Memory B cell (primary cell): Measurements from ENCODE around the gene RTN4IP1.

Experiments used
- ATAC-seq: fragments of 150-1000 bp; cut with Tn5 transposase; 2 replicates; pipeline ENCODE4 v1.10.0; 2021; ENCODE audit warnings: low read depth, mild to moderate bottlenecking, moderate library complexity
- DNase-seq, 2 donors: peaks; one replicate each; pipeline ENCODE4 v3.0.0; 2022; ENCODE audit warnings: low spot score in 2 of 2
- H3K27ac Mint-ChIP-seq: one replicate; pipeline ENCODE4 v1.8.0; 2022; ENCODE audit warnings: mild to moderate bottlenecking, moderate library complexity, mixed read lengths
- H3K27me3 Mint-ChIP-seq: one replicate; pipeline ENCODE4 v1.8.0; 2022; ENCODE audit warnings: mixed read lengths
- H3K36me3 Mint-ChIP-seq: one replicate; pipeline ENCODE4 v1.8.0; 2022; ENCODE audit warnings: mild to moderate bottlenecking, mixed read lengths
- H3K4me1 Mint-ChIP-seq: one replicate; pipeline ENCODE4 v1.8.0; 2022; ENCODE audit warnings: mixed read lengths
- H3K4me3 Mint-ChIP-seq: one replicate; pipeline ENCODE4 v1.8.0; 2022; ENCODE audit warnings: mild to moderate bottlenecking, moderate library complexity, mixed read lengths
- H3K9me3 Mint-ChIP-seq: one replicate; pipeline ENCODE4 v1.8.0; 2022; ENCODE audit warnings: mixed read lengths

The RTN4IP1 gene

DNA sequence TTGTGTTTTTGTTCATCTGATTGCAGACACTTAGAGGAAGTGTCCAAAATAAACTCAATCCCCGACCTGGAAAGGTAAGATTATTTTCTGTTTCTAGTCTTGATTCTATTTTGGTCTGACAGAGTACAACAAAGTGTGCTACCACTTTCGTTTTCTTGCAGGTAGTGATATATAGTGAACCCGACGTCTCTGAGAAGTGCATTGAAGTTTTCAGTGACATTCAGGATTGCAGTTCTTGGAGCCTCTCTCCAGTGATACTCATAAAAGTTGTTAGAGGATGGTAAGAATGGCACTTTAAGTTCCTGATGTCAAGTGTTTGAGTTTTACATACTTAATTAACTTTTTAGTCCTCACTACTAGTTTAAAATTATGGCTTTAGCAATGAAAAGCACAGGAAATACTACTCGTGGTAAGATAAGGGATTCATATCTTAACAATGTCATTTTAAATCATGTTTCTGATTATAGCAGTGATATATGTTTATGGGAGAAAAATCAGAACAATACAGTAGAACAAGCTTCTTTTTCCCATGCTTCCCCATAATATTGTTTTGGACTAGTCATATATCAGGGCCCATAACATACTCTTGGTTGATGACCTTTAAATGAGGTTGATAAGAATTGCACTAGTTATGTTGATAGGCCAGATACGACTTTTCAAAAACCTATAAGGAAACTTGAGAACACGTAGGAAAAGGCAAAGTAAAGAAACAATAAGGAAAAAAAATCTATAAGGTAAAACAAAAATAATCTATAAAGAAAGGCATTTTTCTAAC is 104.0 kb downstream of the RTN4IP1 start:
- Mint-ChIP-seq H3K4me3 (peak overlapping the region; percentile 84), H3K27me3 (no peaks in the 10 kb centered on the region), H3K36me3 (peaks cover 24% of the 10 kb centered on the region), H3K9me3 (no peaks in the 10 kb centered on the region), H3K27ac (peak overlapping the region; percentile 95), H3K4me1 (peaks cover 31% of the 10 kb centered on the region)
- peak; percentile 46 for ATAC-seq
- no peak for DNase-seq

DNA sequence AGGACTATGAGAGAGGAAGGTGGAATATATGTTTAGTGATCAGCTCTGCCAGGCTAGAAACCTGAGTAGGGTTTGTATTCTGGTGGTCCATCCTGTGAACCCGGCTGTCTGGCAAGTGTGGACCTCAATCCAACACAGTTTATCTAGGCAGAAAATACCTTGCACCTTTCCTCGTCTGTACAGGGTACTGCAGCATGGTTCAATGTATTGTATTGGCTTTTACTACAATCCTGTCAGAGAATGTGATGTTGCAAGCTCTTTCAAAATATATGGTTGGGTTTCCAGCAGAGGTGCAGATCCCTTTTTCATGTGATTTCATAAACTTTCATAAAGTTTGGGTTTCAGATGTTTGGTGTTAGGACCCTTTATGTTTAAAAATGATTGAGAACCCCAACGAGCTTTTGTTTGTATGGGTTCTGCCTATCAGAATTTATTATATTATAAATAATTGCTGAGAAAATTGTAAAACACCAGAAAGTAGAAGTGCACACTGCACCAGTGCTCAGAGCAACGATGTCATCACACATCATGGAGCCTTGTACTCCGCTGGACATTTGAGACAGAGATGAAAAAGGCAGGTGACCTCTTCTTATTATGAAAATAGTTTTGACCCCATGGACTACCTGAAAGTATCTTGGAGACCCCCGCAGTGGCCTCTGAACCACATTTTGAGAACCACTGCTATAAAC is 106.6 kb downstream of the RTN4IP1 start:
- Mint-ChIP-seq H3K27me3 (no peaks in the 10 kb centered on the region), H3K9me3 (no peaks in the 10 kb centered on the region), H3K4me1 (peaks cover 42% of the 10 kb centered on the region), H3K4me3 (peak overlapping the region; percentile 91), H3K27ac (peak overlapping the region; percentile 95), H3K36me3 (peaks cover 12% of the 10 kb centered on the region)
- no peak for ATAC-seq
- DNase-seq = no peak
